Stomach (tissue), 4 donors: ENCODE measurements around the gene PRR23A.

Experiments used
- EP300 ChIP-seq: sonication (generic); formaldehyde crosslinking; IDR thresholded peaks from one replicate; pipeline ENCODE4 v1.6.1; 2017; ENCODE audit warnings: antibody characterized with exemption
- POLR2A ChIP-seq, 4 donors: fragments of 450-650 bp; IDR thresholded peaks; one replicate each; pipeline ENCODE4 v1.6.1; 2016; ENCODE audit warnings: antibody characterized with exemption in 4 of 4, control low read depth in 2 of 4, mild to moderate bottlenecking in 1 of 4, moderate library complexity in 1 of 4
- POLR2AphosphoS5 ChIP-seq, 3 donors: sonication (generic); formaldehyde crosslinking; IDR thresholded peaks; one replicate each; pipeline ENCODE4 v1.6.1; 2016; ENCODE audit warnings: antibody characterized with exemption in 3 of 3
- TF ChIP-seq, protein P1 (sequence below), 7 experiments: fragments of 450-650 bp in 4 of 7; fragments of 200-600 bp in 3 of 7; sonication (generic) in 3 of 7; IDR thresholded peaks; one replicate each; pipeline ENCODE4 v1.5.1; 2016 to 2019; ENCODE audit warnings: antibody characterized with exemption in 7 of 7, control low read depth in 2 of 7, mild to moderate bottlenecking in 1 of 7

DNA sequence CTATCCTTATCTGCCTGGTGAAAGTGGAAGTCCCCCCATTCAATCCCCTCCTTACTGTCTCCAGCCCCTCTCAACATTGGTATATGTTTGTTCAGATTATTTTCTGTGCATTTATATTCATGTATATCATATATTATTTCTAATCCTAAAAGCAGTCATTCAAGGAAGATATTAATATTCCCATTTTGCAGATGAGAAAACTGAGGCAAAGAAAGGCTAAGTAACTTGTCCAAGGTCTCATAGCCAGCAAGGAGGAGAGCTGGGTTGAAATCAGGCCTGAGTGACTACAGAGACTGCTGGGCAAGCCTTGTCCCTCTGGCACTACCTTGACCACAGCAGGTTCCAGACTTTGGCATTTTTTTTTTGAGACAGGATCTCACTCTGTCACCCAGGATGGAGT is 30.0 kb downstream of the PRR23A start:
- TF ChIP-seq, protein P1, sequence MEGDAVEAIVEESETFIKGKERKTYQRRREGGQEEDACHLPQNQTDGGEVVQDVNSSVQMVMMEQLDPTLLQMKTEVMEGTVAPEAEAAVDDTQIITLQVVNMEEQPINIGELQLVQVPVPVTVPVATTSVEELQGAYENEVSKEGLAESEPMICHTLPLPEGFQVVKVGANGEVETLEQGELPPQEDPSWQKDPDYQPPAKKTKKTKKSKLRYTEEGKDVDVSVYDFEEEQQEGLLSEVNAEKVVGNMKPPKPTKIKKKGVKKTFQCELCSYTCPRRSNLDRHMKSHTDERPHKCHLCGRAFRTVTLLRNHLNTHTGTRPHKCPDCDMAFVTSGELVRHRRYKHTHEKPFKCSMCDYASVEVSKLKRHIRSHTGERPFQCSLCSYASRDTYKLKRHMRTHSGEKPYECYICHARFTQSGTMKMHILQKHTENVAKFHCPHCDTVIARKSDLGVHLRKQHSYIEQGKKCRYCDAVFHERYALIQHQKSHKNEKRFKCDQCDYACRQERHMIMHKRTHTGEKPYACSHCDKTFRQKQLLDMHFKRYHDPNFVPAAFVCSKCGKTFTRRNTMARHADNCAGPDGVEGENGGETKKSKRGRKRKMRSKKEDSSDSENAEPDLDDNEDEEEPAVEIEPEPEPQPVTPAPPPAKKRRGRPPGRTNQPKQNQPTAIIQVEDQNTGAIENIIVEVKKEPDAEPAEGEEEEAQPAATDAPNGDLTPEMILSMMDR (IDR thresholded peaks at IDR 0.05) = no peak
- TF ChIP-seq POLR2A (IDR thresholded peaks at IDR 0.05) (no peak), POLR2AphosphoS5 (IDR thresholded peaks at IDR 0.05) (no peak), EP300 (no peak)
